Measurements from ENCODE around the gene OR5W2. TPM values are rescaled to one million over a fixed set of nuclear protein-coding genes. Genes with fewer than 3 reads are reported as not detected.
"Not testable (repeated sequence)": the region's sequence is repeated elsewhere in the genome, so short reads cannot be mapped to it uniquely, and the experiment has no call there.

OR5W2 gene
- total RNA-seq, 2 experiments from 2014 or later: not detected

DNA sequence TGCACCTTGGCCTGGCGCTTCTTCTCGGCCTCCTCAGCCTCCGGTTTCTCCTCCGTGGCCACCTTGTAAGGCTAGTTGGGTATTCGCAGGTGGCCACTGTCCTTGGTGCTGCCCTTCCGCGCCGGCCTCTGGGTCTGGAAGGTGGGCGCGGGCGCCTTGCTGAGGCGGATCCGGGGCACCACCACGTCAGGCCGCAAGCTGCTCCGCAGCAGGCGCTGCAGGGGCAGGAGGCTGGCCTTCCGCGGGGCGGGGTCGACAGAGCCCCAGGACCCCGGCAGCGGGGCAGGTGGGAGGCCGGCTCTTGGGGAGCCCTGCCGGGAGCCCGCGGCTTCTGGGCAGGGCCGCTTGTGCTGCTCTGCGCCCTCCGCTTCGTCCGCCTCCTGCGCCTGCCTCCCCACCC is 41.7 kb downstream of the OR5W2 start:
- H3K4me1 Mint-ChIP-seq; H3K36me3 Mint-ChIP-seq (ENCODE audit: low read depth); intact Hi-C loops (cut with DNase I, micrococcal nuclease); POLR2A ChIA-PET; H3K27ac Mint-ChIP-seq; H3K27me3 Mint-ChIP-seq; DNase-seq; H3K9me3 Mint-ChIP-seq (ENCODE audit: low read depth); CTCF ChIA-PET; H3K4me3 Mint-ChIP-seq; ATAC-seq: not testable (repeated sequence)

- POLR2A ChIA-PET; ATAC-seq; H3K36me3 Mint-ChIP-seq (ENCODE audit: low read depth); H3K27ac Mint-ChIP-seq; CTCF ChIA-PET; H3K4me3 Mint-ChIP-seq; DNase-seq; intact Hi-C loops (cut with DNase I, micrococcal nuclease); H3K27me3 Mint-ChIP-seq; H3K4me1 Mint-ChIP-seq; H3K9me3 Mint-ChIP-seq (ENCODE audit: low read depth): not testable (repeated sequence)
These were observed 47.0 kb downstream of the OR5W2 start for GRCh38 chr11:55867354-55867753.

Other genes starting within 250 kb of the OR5W2 start
- not detected for gene OR5D13, start 141.1 kb downstream of the OR5W2 start, total RNA-seq
- gene OR5D14, start 119.0 kb downstream of the OR5W2 start, total RNA-seq: not detected
- not detected for gene OR5L1, start 103.2 kb downstream of the OR5W2 start, total RNA-seq
- gene OR5D18, start 95.0 kb downstream of the OR5W2 start, total RNA-seq: not detected
- gene OR5L2, start 87.4 kb downstream of the OR5W2 start, total RNA-seq: not detected
- gene OR5D16, start 75.8 kb downstream of the OR5W2 start, total RNA-seq: not detected
- gene TRIM51, start 31.3 kb downstream of the OR5W2 start, total RNA-seq: not detected
- not detected for gene OR5I1, start 21.8 kb upstream of the OR5W2 start, total RNA-seq
- not detected for gene OR10AG1, start 55.4 kb upstream of the OR5W2 start, total RNA-seq
- gene OR5F1, start 80.0 kb upstream of the OR5W2 start, total RNA-seq: not detected
- not detected for gene OR5AS1, start 113.1 kb upstream of the OR5W2 start, total RNA-seq
- not detected for gene OR8I2, start 178.7 kb upstream of the OR5W2 start, total RNA-seq
- gene OR8H2, start 189.1 kb upstream of the OR5W2 start, total RNA-seq: not detected
- not detected for gene OR8H3, start 207.8 kb upstream of the OR5W2 start, total RNA-seq
- gene OR8J3, start 225.6 kb upstream of the OR5W2 start, total RNA-seq: not detected
- gene OR8K5, start 245.7 kb upstream of the OR5W2 start, total RNA-seq: not detected